Lower lobe of right lung (tissue), 2 donors: ENCODE data around the gene TNFRSF19. TPM values are rescaled to one million over a fixed set of nuclear protein-coding genes. Genes with fewer than 3 reads are reported as not detected.

Experiments
- ATAC-seq, 2 donors: fragments of 200-7000 bp; cut with Tn5 transposase; one replicate each; pipeline ENCODE4 v1.9.1; 2020 to 2022; ENCODE audit warnings: mild to moderate bottlenecking in 2 of 2, moderate library complexity in 2 of 2
- DNase-seq: peaks from one replicate; pipeline ENCODE4 v3.0.0-alpha.2; 2020
- H3K27ac ChIP-seq: fragments of 200-600 bp; one replicate; pipeline ENCODE4 v1.8.0; 2022
- H3K27me3 ChIP-seq: fragments of 200-600 bp; one replicate; pipeline ENCODE4 v1.8.0; 2022; ENCODE audit warnings: low read depth
- H3K36me3 ChIP-seq: fragments of 200-600 bp; one replicate; pipeline ENCODE4 v1.8.0; 2022; ENCODE audit warnings: mild to moderate bottlenecking
- H3K4me1 ChIP-seq: fragments of 200-600 bp; one replicate; pipeline ENCODE4 v1.8.0; 2022
- H3K4me3 ChIP-seq: fragments of 200-600 bp; one replicate; pipeline ENCODE4 v1.8.0; 2022; ENCODE audit warnings: mild to moderate bottlenecking
- H3K9me3 ChIP-seq: fragments of 200-600 bp; one replicate; pipeline ENCODE4 v1.8.0; 2022
- CTCF ChIP-seq: fragments of 200-600 bp; IDR thresholded peaks from one replicate; pipeline ENCODE4 v1.8.0; 2022; ENCODE audit warnings: antibody characterized with exemption, mild to moderate bottlenecking
- intact Hi-C: fragments of 100-400 bp; cut with DNase I; formaldehyde crosslinking; loops from one replicate; pipeline ENCODE4 v1.11.0; 2022
- total RNA-seq: library from RNA; stranded (reverse); fragmentation: NEBNext Ultra II Directional; extraction: Animal tissue kit (Norgen Biotek cat#: 25700); gene quantifications from one replicate; pipeline ENCODE4 v1.2.1, GENCODE V29; 2021
- donor health status: DM: no; HTN: yes; CAD: no; lungs with severe emphysema.

Gene TNFRSF19
- total RNA-seq, 1 donor from 2014 or later: 21.1 TPM

DNA sequence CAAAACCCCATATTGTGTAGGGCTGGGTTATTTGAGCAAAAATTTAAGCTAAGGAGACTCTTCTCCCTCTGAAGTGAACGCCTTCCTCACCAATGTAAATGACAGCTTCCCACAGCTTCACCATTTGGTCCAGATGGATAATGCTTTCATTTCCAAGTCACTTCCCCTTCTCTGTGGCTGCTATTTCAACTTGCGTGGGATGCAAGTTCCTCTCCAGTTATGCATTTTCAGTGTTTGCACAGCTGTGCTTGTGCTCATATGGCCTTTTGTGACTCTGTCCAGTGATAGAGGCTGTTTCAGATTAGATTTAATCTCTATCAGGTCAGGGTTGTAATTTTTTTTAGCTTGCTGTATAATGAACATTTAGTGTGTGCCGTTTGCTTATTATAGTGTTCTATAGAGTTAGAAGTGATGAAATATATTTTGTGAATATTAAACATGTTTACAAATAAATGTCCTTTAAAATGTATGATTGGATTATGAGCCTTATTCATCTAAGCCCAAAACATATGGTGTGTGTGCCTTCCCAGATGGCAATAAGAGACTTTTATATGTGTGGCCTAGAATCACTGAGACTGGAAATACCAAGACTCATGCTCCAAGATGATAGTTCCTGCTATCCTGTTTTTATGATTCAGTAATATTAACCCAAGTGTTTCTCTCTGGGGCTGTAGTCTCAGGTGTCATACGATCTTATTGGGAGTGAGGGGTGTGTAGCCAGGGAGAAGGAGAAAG is 86.6 kb downstream of the TNFRSF19 start:
- Histone ChIP-seq H3K4me1 (peaks cover 31% of the 10 kb centered on the region), H3K4me3 (no peak overlapping the region), H3K9me3 (no peaks in the 10 kb centered on the region), H3K27ac (no peak overlapping the region), H3K36me3 (no peaks in the 10 kb centered on the region), H3K27me3 (no peaks in the 10 kb centered on the region)
- ATAC-seq (peak; percentile 62 to 72), DNase-seq (no peak)
- intact Hi-C loops: no loop called here
- no peak for TF ChIP-seq CTCF

GRCh38 chr13:23658929-23659541 is 88.8 kb downstream of the TNFRSF19 start:
- no peak for TF ChIP-seq CTCF
- Histone ChIP-seq H3K27me3 (no peaks in the 10 kb centered on the region), H3K4me1 (peaks cover 14% of the 10 kb centered on the region), H3K9me3 (no peaks in the 10 kb centered on the region), H3K27ac (no peak overlapping the region), H3K36me3 (no peaks in the 10 kb centered on the region), H3K4me3 (no peak overlapping the region)
- intact Hi-C loops: no loop called here
- ATAC-seq: no peak
- no peak for DNase-seq

DNA sequence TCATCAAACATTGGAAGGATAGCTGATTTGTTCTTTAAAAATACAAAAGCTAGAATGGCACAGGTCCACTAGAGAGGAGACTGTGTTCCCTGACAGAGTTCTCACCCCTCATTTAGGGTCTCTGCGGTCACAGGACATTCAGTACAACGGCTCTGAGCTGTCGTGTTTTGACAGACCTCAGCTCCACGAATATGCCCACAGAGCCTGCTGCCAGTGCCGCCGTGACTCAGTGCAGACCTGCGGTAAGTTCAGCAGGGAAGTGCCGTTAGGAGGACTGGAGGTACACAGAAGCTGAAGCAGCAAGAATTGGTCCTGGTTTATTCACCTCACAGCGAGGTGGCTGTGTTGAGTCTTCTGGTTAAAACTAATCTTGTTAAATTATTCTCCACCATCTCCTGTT is 90.0 kb downstream of the TNFRSF19 start:
- no peak for TF ChIP-seq CTCF
- Histone ChIP-seq H3K27me3 (no peaks in the 10 kb centered on the region), H3K4me1 (peaks cover 4% of the 10 kb centered on the region), H3K9me3 (no peaks in the 10 kb centered on the region), H3K27ac (no peak overlapping the region), H3K36me3 (no peaks in the 10 kb centered on the region), H3K4me3 (no peak overlapping the region)
- intact Hi-C loops: no loop called here
- DNase-seq (no peak), ATAC-seq (no peak)

- Histone ChIP-seq H3K4me1 (no peaks in the 10 kb centered on the region), H3K4me3 (no peak overlapping the region), H3K27ac (no peak overlapping the region), H3K9me3 (no peaks in the 10 kb centered on the region), H3K36me3 (peaks cover 8% of the 10 kb centered on the region), H3K27me3 (no peaks in the 10 kb centered on the region)
- ATAC-seq: no peak
- intact Hi-C loops: no loop called here
- DNase-seq: no peak
- no peak for TF ChIP-seq CTCF
Measured at GRCh38 chr13:23666582-23666981, 96.4 kb downstream of the TNFRSF19 start.

DNA sequence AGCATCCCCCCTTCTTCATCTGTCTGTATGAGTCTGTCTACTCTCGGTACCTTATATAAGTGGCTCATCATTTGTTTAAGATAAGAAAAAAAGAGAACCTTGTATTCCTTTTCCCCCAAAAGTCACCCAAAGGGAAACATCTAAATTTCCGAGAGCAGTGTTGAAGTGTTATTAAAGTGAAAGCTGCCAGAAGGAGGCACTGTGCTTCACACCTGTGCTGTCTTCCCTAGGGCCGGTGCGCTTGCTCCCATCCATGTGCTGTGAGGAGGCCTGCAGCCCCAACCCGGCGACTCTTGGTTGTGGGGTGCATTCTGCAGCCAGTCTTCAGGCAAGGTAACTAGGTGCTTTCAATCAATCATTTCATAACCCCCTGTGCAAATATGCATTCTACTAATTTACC is 97.5 kb downstream of the TNFRSF19 start:
- Histone ChIP-seq H3K36me3 (peaks cover 8% of the 10 kb centered on the region), H3K27me3 (no peaks in the 10 kb centered on the region), H3K27ac (no peak overlapping the region), H3K9me3 (no peaks in the 10 kb centered on the region), H3K4me3 (no peak overlapping the region), H3K4me1 (no peaks in the 10 kb centered on the region)
- TF ChIP-seq CTCF: no peak
- intact Hi-C loops: no loop called here
- DNase-seq: no peak
- no peak for ATAC-seq
